A204.1 (cell line): ENCODE measurements around the gene LY6G5B.
A peak's percentile ranks its signal among the peaks of the same experiment; 100 is the strongest.

Experiments used
- FAIRE-seq: peaks from 2 replicates; lab custom pipeline; 2012; peaks lifted over from hg19 to GRCh38; lab: Jason Lieb, UNC

LY6G5B gene

GRCh38 chr6:31663126-31663960 lies 6.4 kb upstream of the LY6G5B start:
- no peak for FAIRE-seq

DNA sequence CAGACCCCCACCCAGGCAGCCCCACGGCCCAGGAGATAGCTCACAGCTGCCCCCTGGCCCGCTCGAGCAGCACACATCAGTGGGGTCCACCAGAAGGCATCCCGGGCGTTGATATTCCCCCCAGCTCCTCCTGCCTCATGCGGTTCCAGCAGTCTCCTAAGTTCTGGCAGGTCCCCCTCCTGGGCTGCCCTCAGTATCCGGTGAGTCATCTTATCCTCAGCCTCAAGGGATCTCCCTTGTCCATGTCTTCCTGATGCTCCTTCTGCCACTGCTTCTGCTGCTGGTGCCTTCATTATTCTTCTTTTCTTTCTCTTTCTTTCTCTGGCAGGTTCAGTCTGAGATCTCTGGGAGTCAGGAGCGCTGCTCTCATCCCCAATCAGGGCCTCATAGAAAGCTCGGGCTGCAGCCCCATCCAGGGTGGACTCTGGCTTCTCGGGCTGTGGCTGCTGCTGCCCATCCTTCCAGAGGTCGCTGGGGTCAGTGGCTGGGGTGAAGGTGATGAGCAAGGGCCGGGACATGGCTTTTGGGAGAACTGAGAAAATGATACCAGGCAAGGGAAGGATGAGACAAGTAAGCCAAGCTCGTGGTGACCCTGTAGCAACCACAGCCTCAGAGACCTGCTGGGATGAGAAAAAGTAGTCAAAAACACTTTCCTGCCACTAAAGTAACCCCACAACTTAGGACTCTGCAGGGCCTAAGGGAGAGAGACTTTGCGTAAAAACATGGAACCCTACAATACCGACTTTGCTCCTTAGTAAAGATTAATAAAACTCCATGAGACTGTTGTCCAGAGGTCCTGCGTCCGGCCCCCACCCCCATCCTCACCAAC lies 5.6 kb upstream of the LY6G5B start:
- no peak for FAIRE-seq

- peak; percentile 35 for FAIRE-seq
Measured at GRCh38 chr6:31664790-31665500, 4.8 kb upstream of the LY6G5B start, which contains the start of gene GPANK1. GPANK1 (minus strand) TSS chr6:31664997; CDS start chr6:31664478, 519 bp downstream.

- FAIRE-seq: peak; percentile 59
Measured at GRCh38 chr6:31665501-31666336, 4.1 kb upstream of the LY6G5B start, which contains the start of gene CSNK2B. CSNK2B (plus strand) TSS chr6:31666080; CDS start chr6:31666832, 752 bp downstream.

DNA sequence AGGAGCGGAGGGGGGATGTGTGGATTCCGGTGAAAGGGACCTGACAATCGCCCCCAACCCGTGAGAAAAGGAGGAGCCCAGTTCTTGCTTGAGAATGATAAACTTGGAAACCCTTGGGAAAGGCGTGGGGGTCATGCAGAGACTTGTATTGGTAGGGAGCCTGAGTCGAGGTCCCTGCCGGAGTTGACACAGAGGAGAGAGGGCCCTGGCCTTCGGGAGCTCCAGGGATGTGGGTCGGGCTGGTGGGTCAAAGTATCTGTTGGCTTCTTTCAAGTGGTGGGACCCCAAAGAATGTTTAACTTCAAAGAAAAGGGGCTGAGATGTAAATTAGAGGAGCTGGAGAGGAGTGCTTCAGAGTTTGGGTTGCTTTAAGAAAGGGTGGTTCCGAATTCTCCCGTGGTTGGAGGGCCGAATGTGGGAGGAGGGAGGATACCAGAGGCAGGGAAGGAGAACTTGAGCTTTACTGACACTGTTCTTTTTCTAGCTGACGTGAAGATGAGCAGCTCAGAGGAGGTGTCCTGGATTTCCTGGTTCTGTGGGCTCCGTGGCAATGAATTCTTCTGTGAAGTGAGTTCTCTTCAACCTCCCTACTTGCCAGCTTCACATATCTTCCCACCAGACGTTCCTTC lies 3.3 kb upstream of the LY6G5B start:
- FAIRE-seq: no peak

GRCh38 chr6:31676322-31676903 lies 6.6 kb downstream of the LY6G5B start:
- FAIRE-seq: no peak

GRCh38 chr6:31676904-31677303 lies 7.1 kb downstream of the LY6G5B start:
- FAIRE-seq: no peak

GRCh38 chr6:31677955-31678354 lies 8.2 kb downstream of the LY6G5B start:
- FAIRE-seq: no peak

DNA sequence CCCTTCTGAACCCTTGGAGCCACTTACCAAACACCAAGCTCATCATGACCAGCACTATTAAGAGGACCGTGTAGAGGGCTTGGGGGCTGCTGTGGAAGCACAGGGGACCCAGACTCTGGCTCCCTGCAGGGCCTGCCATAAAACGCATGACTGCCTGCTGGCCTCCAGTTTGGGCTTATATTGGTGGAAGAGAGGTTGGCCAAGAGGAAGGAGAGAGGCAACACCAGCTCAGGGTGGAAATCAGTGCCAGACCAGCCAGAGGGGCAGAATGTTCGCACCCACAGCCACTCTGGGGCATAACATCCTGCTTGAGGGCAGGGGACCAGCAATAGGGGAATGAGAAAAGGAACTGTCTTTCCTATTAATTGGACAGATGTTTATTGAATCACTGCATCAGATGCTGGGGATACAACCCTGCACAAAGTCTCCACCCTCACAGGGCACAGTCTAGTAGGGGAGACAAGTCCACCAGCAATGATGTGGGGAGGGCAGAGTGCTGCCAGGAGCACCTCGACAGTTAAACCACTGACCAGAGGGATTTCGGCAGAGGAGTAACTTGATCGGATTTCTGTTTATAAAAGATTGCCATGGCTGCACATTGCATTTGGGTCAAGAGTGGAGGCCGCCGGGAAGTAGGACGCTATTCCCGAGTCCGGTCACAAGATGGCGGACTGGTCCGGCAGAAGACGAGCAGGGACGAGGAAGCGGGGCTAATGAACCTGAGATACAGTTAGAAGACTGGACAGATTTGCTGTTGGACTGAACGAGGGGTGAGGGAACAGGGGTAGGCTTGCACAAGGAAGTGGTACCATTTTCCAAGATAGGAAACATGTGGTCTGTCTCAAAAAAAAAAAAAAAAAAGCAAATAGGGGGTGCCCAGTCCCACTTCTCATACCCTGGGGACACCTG lies 10.7 kb downstream of the LY6G5B start, which contains the start of gene LY6G5C:
LY6G5C (minus strand) TSS at position 842 of the 909 bp plus-strand sequence; CDS start at position 148, 694 bp downstream.
- no peak for FAIRE-seq

GRCh38 chr6:31681135-31681671 lies 11.4 kb downstream of the LY6G5B start:
- FAIRE-seq: no peak

DNA sequence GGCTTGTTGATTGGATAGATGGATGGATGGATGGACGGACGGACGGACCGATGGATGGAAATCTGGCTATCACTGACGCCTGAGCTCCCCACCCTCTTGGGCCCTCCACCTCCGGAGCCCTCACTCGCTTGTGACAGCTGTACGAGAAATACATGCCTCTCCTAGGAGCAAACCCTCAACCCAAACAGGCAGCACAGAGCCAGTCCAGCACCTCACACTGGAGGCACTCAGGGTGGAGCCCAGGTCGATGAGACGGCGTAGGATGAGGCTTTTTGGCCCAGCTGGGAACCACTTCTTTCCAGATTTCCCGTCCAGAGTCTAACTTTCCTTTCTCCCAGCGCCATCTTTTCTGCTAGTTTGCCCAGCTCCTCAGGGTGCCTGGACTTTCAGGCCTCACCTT lies 13.8 kb downstream of the LY6G5B start:
- no peak for FAIRE-seq

- no peak for FAIRE-seq
Measured at GRCh38 chr6:31686483-31686882, 16.7 kb downstream of the LY6G5B start.

DNA sequence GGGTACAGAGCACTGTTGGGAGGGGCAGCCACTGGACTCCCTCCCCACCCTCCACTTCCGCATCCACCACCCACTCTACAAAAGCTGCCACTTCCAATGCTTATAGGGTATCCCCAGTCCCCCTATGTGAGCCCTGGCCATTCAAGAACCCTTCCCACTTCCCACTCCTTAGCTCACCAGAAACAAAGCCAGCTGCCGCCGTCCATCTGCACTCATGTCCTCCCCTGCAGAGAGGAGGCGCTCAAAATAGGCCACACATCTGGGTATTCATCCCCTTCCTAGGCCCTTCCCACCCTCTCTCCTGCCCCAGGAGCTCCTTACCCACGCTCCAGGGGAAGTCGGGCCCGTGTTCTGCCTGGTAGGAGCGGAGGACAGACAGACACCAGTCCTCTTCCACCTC lies 17.5 kb downstream of the LY6G5B start:
- FAIRE-seq: no peak

- FAIRE-seq: no peak
Measured at GRCh38 chr6:31687860-31688693, 18.3 kb downstream of the LY6G5B start.

DNA sequence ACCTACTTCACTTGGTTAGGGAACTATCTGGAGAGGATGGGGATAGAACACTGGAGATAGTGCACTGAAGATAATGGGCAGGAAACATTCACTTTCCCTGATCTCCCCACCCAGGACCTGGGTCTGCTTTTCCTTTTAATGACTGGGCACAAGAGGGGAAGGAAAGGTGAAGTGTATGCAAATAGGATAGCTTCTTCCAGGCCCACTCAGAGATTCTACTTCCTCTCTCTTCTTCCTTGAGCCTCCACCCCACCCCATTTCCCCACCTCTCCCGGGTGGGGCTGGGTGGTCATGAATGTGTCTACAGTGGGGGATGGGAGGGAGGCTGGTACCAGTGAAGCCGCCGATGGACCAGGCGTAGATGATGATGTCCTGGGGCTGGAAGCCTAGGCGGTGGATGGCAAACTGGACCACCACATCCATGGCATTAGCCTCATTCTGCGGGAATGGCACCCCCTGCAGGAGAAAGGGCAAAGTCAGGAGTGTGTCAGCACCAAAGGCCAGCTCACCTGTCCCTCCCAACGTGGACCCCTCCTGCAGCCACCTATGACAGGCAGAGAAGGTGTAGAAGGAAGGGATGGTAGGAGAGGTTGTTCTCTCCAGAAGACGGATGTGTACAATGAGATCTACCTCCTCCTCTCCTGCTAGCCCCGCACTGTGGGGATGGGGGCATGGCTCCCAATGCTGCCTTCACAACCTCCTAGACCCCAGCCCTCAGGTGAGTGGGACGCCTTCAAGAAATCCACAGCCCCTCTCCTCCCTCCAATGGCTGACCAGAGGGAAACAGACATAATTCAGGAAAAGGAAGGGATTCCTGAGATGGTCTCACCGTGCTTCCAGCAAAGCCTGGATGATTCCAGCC lies 19.7 kb downstream of the LY6G5B start:
- FAIRE-seq: no peak

- FAIRE-seq: no peak
Measured at GRCh38 chr6:31690231-31691077, 20.7 kb downstream of the LY6G5B start.
